ENCODE data around the gene ANGPTL3.

GRCh38 chr1:62613890-62614289 is 16.6 kb downstream of the ANGPTL3 start:
- TF ChIP-seq FOS (IDR thresholded peaks at IDR 0.05; ENCODE audit: low read depth, low read length) (no peak), CEBPB (IDR thresholded peaks at IDR 0.05; ENCODE audit: low read depth, low read length) (no peak)
